HepG2 (cell line): ENCODE data around the gene ZMYND19. TPM values are rescaled to one million over a fixed set of nuclear protein-coding genes. Genes with fewer than 3 reads are reported as not detected.
"Not testable (repeated sequence)": the region's sequence is repeated elsewhere in the genome, so short reads cannot be mapped to it uniquely, and the experiment has no call there.

Source experiments
- ATAC-seq: fragments of 200-7000 bp; cut with Tn5 transposase; 3 replicates; pipeline ENCODE4 v1.9.1; 2020; ENCODE audit warnings: mild to moderate bottlenecking, moderate library complexity
- BruUV-seq: library from RNA; stranded (reverse); fragments of 400-500 nt; replicated peaks from 2 replicates; lab custom pipeline; 2021; lab: Mats Ljungman, UMichigan
- CTCF ChIA-PET: fragments of 300-600 bp; formaldehyde crosslinking; extraction: SDS; loops from one replicate; lab custom pipeline; 2021; ENCODE audit warnings: low total read pairs, inconsistent platforms, low intra/inter-chr PET ratio; lab: Yijun Ruan, JAX
- POLR2A ChIA-PET: fragments of 350-600 bp; sonication (Branson Sonifier 250); formaldehyde crosslinking; loops from one replicate; lab custom pipeline; 2020; ENCODE audit warnings: antibody characterized with exemption, inconsistent platforms; lab: Yijun Ruan, JAX
- DNase-seq: peaks from one replicate; pipeline ENCODE4 v3.0.0-alpha.2; 2015; ENCODE audit warnings: low spot score
- FAIRE-seq: peaks from 3 replicates; lab custom pipeline; 2011; peaks lifted over from hg19 to GRCh38; lab: Jason Lieb, UNC
- H2AFZ ChIP-seq: one replicate; pipeline ENCODE4 v1.6.1; 2011; ENCODE audit warnings: low read length, inconsistent platforms
- H3K27ac ChIP-seq: fragments of 300-600 bp; 3 replicates; pipeline ENCODE4 v1.8.0; 2011; ENCODE audit warnings: mixed run types, mild to moderate bottlenecking, mixed read lengths, low read length, inconsistent platforms; ENCODE audit not compliant: insufficient read depth; ENCODE audit errors: extremely low read length
- H3K27me3 ChIP-seq, 2 experiments: fragments of 200-600 bp in 1 of 2; 2 replicates in 1 of 2; 3 replicates in 1 of 2; pipeline versions ENCODE4 v1.6.0 to v1.8.0; 2011; ENCODE audit warnings: low read length in 2 of 2, mild to moderate bottlenecking in 2 of 2, moderate library complexity in 2 of 2, inconsistent platforms in 1 of 2; ENCODE audit not compliant: insufficient read depth in 2 of 2, control insufficient read depth in 1 of 2
- H3K36me3 ChIP-seq, 2 experiments: fragments of 200-600 bp in 1 of 2; replicated peaks in 1 of 2; 2 replicates in 1 of 2; 3 replicates in 1 of 2; pipeline versions ENCODE4 v1.5.1 to v1.8.0; 2011; ENCODE audit warnings: low read length in 2 of 2, inconsistent platforms in 1 of 2; ENCODE audit not compliant: insufficient read depth in 2 of 2, control insufficient read depth in 1 of 2
- H3K4me1 ChIP-seq: 2 replicates; pipeline ENCODE4 v1.5.1; 2012; ENCODE audit warnings: low read length, inconsistent platforms; ENCODE audit not compliant: insufficient read depth
- H3K4me2 ChIP-seq: 2 replicates; pipeline ENCODE4 v1.6.0; 2011; ENCODE audit warnings: low read depth, low read length, inconsistent platforms
- H3K4me3 ChIP-seq, 3 experiments: fragments of 200-600 bp in 1 of 3; sonication (generic), shearing (Covaris generic) in 1 of 3; replicated peaks in 1 of 3; 2 replicates each; pipeline ENCODE4 v1.5.1; 2011 to 2016; ENCODE audit warnings: low read length in 3 of 3, inconsistent platforms in 2 of 3, low read depth in 2 of 3, mild to moderate bottlenecking in 2 of 3, control low read depth in 1 of 3, mixed read lengths in 1 of 3; ENCODE audit not compliant: insufficient read depth in 1 of 3
- H3K79me2 ChIP-seq: one replicate; pipeline ENCODE4 v1.6.1; 2011; ENCODE audit warnings: low read length, inconsistent platforms; ENCODE audit not compliant: insufficient read depth
- H3K9ac ChIP-seq: 2 replicates; pipeline ENCODE4 v1.6.0; 2011; ENCODE audit warnings: mild to moderate bottlenecking, low read depth, low read length, inconsistent platforms; ENCODE audit not compliant: insufficient read depth
- H3K9me3 ChIP-seq: 2 replicates; pipeline ENCODE4 v1.5.1; 2012; ENCODE audit warnings: mild to moderate bottlenecking, low read length
- H4K20me1 ChIP-seq: 2 replicates; pipeline ENCODE4 v1.6.0; 2011; ENCODE audit warnings: inconsistent platforms, mild to moderate bottlenecking, low read length, moderate library complexity; ENCODE audit not compliant: insufficient read depth
- ARID5B ChIP-seq: IDR thresholded peaks from 2 replicates; pipeline ENCODE4 v1.4.0; 2020; ENCODE audit warnings: mild to moderate bottlenecking, missing genetic modification reagents
- DMAP1 ChIP-seq: IDR thresholded peaks from 2 replicates; pipeline ENCODE4 v1.6.1; 2016
- MYC ChIP-seq: sonication (generic); formaldehyde crosslinking; IDR thresholded peaks from 2 replicates; pipeline ENCODE4 v1.9.0; 2021; ENCODE audit warnings: missing genetic modification reagents, borderline replicate concordance
- TFAP4 ChIP-seq: sonication (generic); IDR thresholded peaks from 2 replicates; pipeline ENCODE4 v1.6.1; 2016; ENCODE audit warnings: low read depth, borderline replicate concordance
- THYN1 ChIP-seq: sonication (generic); formaldehyde crosslinking; IDR thresholded peaks from 2 replicates; pipeline ENCODE4 v1.8.1; 2023; ENCODE audit warnings: low read depth, mild to moderate bottlenecking, moderate library complexity, missing genetic modification reagents, borderline replicate concordance
- ZNF567 ChIP-seq: sonication (generic); formaldehyde crosslinking; IDR thresholded peaks from 2 replicates; pipeline ENCODE4 v1.8.1; 2023; ENCODE audit warnings: mild to moderate bottlenecking, missing genetic modification reagents, borderline replicate concordance
- ZNF792 ChIP-seq: IDR thresholded peaks from 2 replicates; pipeline ENCODE4 v1.6.1; 2016
- WGBS: methylation state at CpG from one replicate; pipeline ENCODE4 v1.1.6; 2017; ENCODE audit warnings: low lambda C conversion rate; 5-methylcytosine and 5-hydroxymethylcytosine counted together
- in situ Hi-C: cut with HindIII; loops from 2 replicates; pipeline ENCODE4 v1.10.0; 2017; ENCODE audit warnings: low pct_unique_long_range_greater_than_20kb; ENCODE audit not compliant: extremely low pct_ligation_motif_present
- intact Hi-C: fragments of 100-400 bp; cut with micrococcal nuclease; formaldehyde crosslinking; loops from one replicate; pipeline ENCODE4 v1.10.0; 2022; ENCODE audit not compliant: unreplicated experiment
- polyA plus RNA-seq, 8 experiments: library from polyadenylated mRNA; depleted of rRNA in 3 of 8; stranded (reverse) in 7 of 8; unstranded in 1 of 8; fragments of >200 nt; fragmentation: Illumina TruSeq in 4 of 8; extraction: Trizol in 4 of 8; gene quantifications; 2 replicates each; pipeline versions ENCODE4 v1.2.1 to v1.2.3, GENCODE V29; 2011 to 2016; ENCODE audit warnings: low read depth in 4 of 8, missing spikeins in 1 of 8, mixed read lengths in 1 of 8; ENCODE audit not compliant: insufficient read depth in 1 of 8
- total RNA-seq, 5 experiments: library from RNA; depleted of rRNA; stranded (reverse); fragments of >200 nt; fragmentation: Illumina TruSeq; extraction: Trizol; gene quantifications; 2 replicates each; pipeline ENCODE4 v1.2.3, GENCODE V29; 2016; ENCODE audit warnings: low read depth in 1 of 5

Gene ZMYND19
- total and polyA plus RNA-seq, 2 of the 13 experiments (the other 11 are each of a cell fraction or from before 2014, with no cell fraction given) = 21.3 to 38.7 TPM

DNA sequence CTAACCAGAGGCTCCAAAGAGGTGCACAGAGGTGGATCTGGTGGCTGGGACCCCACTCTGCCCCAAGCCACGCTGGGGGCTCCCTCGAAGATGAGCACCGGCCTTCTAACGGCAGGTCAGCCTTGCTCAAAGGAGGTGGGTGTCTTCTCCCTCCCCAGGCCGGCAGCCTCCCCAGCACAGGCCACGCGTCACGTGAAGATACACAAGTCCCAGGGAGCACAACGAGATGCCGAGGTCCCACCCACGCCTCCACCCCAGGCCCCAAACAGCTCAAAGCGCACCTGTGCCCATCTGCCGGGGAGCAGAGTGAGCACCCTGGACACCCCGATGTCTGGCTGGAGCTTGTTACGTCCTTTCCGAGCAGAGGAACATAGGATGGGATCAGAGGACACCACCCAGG is 52.3 kb downstream of the ZMYND19 start:
- H3K4me3 ChIP-seq = no peak overlapping the region
- in situ Hi-C loops = no loop called here
- DNase-seq = no peak
- H3K79me2 ChIP-seq = no peaks in the 10 kb centered on the region
- H3K36me3 ChIP-seq = no peaks in the 10 kb centered on the region
- ATAC-seq = no peak
- ChIA-PET CTCF (no interaction called here), POLR2A (no interaction called here)
- no peak overlapping the region for H3K27ac ChIP-seq
- H3K27me3 ChIP-seq = no peaks in the 10 kb centered on the region; a peak in 1 of 5 replicates
- WGBS = 85% methylated on average over 16 of the region's 16 CpGs
- no peak for TF ChIP-seq THYN1
- no peak overlapping the region for H3K9ac ChIP-seq
- intact Hi-C loops = no loop called here
- H2AFZ ChIP-seq = no peak overlapping the region
- peaks cover 13% of the 10 kb centered on the region for H3K4me1 ChIP-seq
- BruUV-seq = no TSS peak
- FAIRE-seq = no peak
- H3K4me2 ChIP-seq = no peak overlapping the region
- H4K20me1 ChIP-seq = no peaks in the 10 kb centered on the region
- H3K9me3 ChIP-seq = no peaks in the 10 kb centered on the region

- BruUV-seq, H3K27me3 ChIP-seq, H3K9ac ChIP-seq, H3K4me3 ChIP-seq, FAIRE-seq, POLR2A ChIA-PET, H3K27ac ChIP-seq, CTCF ChIA-PET, in situ Hi-C loops, intact Hi-C loops, H3K9me3 ChIP-seq, H3K36me3 ChIP-seq, H3K4me2 ChIP-seq, H4K20me1 ChIP-seq, ATAC-seq, DNase-seq, H3K79me2 ChIP-seq, H2AFZ ChIP-seq: not testable (repeated sequence)
- WGBS = 83% methylated on average over 16 of the region's 16 CpGs
- peaks cover 13% of the 10 kb centered on the region for H3K4me1 ChIP-seq
Observed at GRCh38 chr9:137536594-137537131, 53.6 kb downstream of the ZMYND19 start.

DNA sequence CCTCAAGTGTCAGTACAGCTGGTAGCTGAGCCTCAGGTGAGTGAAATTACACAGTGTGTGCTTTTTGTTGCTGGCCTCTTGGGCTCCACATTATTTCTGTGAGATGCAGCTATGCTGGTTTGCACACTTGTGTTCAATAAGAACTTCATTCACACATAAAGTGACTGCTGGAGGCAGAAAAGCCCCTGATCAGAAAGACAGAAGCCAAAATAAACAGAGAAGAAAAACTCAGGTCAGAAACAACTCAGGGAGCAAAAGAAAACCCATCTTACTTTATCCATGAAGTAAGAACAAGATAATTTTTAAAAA is 55.2 kb downstream of the ZMYND19 start:
- Histone ChIP-seq H3K36me3 (no peaks in the 10 kb centered on the region), H2AFZ (no peak overlapping the region), H3K9me3 (no peaks in the 10 kb centered on the region), H3K4me2 (peak overlapping the region; percentile 72), H3K27me3 (no peaks in the 10 kb centered on the region), H3K4me3 (no peak overlapping the region), H3K9ac (no peak overlapping the region), H3K79me2 (no peaks in the 10 kb centered on the region), H3K27ac (peak overlapping the region; percentile 37), H3K4me1 (peaks cover 13% of the 10 kb centered on the region), H4K20me1 (no peaks in the 10 kb centered on the region)
- POLR2A ChIA-PET = interaction anchor here (0.6 to 0.7 kb wide), 2 partner anchors 17 to 43 kb away, joined by 3 to 4 read pairs; partner anchors contain the start of gene MRPL41
- in situ Hi-C loops = no loop called here
- BruUV-seq = no TSS peak
- intact Hi-C loops = no loop called here
- DNase-seq (no peak), FAIRE-seq (no peak), ATAC-seq (no peak)
- CTCF ChIA-PET = no interaction called here
- TF ChIP-seq ZNF567 (CRISPR knock-in tag) = no peak
- peak; percentile 75; the same call in 1 of the 2 replicates for TF ChIP-seq TFAP4
- no peak for TF ChIP-seq MYC
- 0 out of 2 replicates have a peak, but pooled peaks have one; percentile 9 for TF ChIP-seq DMAP1
- TF ChIP-seq ZNF792 (CRISPR knock-in tag) = 0 out of 2 replicates have a peak, but pooled peaks have one; percentile 7
- peak; percentile 5; the same call in 1 of the 2 replicates for TF ChIP-seq ARID5B (CRISPR knock-in tag)
